Fibroblast of villous mesenchyme (primary cell): ENCODE measurements around the gene ONECUT1. TPM values are rescaled to one million over a fixed set of nuclear protein-coding genes. Genes with fewer than 3 reads are reported as not detected.

Experiments used
- DNase-seq: peaks from one replicate; pipeline ENCODE4 v3.0.0-alpha.2; 2010; ENCODE audit warnings: low read depth
- H3K4me3 ChIP-seq: 2 replicates; pipeline ENCODE4 v1.5.1; 2011; ENCODE audit warnings: low read depth, mild to moderate bottlenecking, low read length
- CTCF ChIP-seq: IDR thresholded peaks from 2 replicates; pipeline ENCODE4 v1.5.1; 2012; ENCODE audit warnings: low read depth, mild to moderate bottlenecking, low read length; ENCODE audit not compliant: insufficient read depth
- total RNA-seq: library from RNA; depleted of rRNA; stranded (reverse); fragments of >200 nt; gene quantifications from 2 replicates; pipeline ENCODE4 v1.2.3, GENCODE V29; 2012

The ONECUT1 gene
- total RNA-seq, 1 donor, result not detected

- no peak for TF ChIP-seq CTCF
- no peak for DNase-seq
- H3K4me3 ChIP-seq, result no peak overlapping the region
Observed at GRCh38 chr15:52738311-52738710, 51.8 kb downstream of the ONECUT1 start.

- TF ChIP-seq CTCF, result no peak
- no peak for DNase-seq
- H3K4me3 ChIP-seq, result no peak overlapping the region
Observed at GRCh38 chr15:52737720-52738119, 52.4 kb downstream of the ONECUT1 start.

- H3K4me3 ChIP-seq, result no peak overlapping the region
- peak; percentile 79 for DNase-seq
- peak; percentile 68 for TF ChIP-seq CTCF
Observed at GRCh38 chr15:52735231-52736089, 54.7 kb downstream of the ONECUT1 start.

GRCh38 chr15:52734329-52734728 is 55.8 kb downstream of the ONECUT1 start:
- DNase-seq, result no peak
- no peak for TF ChIP-seq CTCF
- H3K4me3 ChIP-seq, result no peak overlapping the region

GRCh38 chr15:52733696-52734255 is 56.4 kb downstream of the ONECUT1 start:
- DNase-seq, result no peak
- H3K4me3 ChIP-seq, result no peak overlapping the region
- TF ChIP-seq CTCF, result no peak

GRCh38 chr15:52733088-52733487 is 57.0 kb downstream of the ONECUT1 start:
- H3K4me3 ChIP-seq, result no peak overlapping the region
- DNase-seq, result peak; percentile 70
- TF ChIP-seq CTCF, result no peak

GRCh38 chr15:52732551-52732950 is 57.6 kb downstream of the ONECUT1 start:
- H3K4me3 ChIP-seq, result no peak overlapping the region
- DNase-seq, result no peak
- no peak for TF ChIP-seq CTCF
